Muscle layer of colon (tissue), 2 donors: ENCODE results near the gene PSEN2.

ENCODE experiments used
- H3K27ac ChIP-seq: one replicate; pipeline ENCODE4 v1.7.0; 2013; ENCODE audit warnings: low read depth, mild to moderate bottlenecking, low read length, moderate library complexity
- H3K27me3 ChIP-seq, 2 donors: one replicate each; pipeline ENCODE4 v1.7.0; 2013; ENCODE audit warnings: low read length in 2 of 2, mild to moderate bottlenecking in 2 of 2; ENCODE audit not compliant: insufficient read depth in 2 of 2, control insufficient read depth in 1 of 2
- H3K36me3 ChIP-seq: one replicate; pipeline ENCODE4 v1.7.0; 2013; ENCODE audit warnings: mild to moderate bottlenecking, low read length; ENCODE audit not compliant: insufficient read depth
- H3K4me1 ChIP-seq: one replicate; pipeline ENCODE4 v1.7.0; 2013; ENCODE audit warnings: mild to moderate bottlenecking, low read length; ENCODE audit not compliant: insufficient read depth
- H3K4me3 ChIP-seq, 2 donors: one replicate each; pipeline ENCODE4 v1.7.0; 2013; ENCODE audit warnings: low read length in 2 of 2, low read depth in 1 of 2, mild to moderate bottlenecking in 1 of 2, moderate library complexity in 1 of 2
- H3K9ac ChIP-seq: one replicate; pipeline ENCODE4 v1.7.0; 2013; ENCODE audit warnings: low read length
- H3K9me3 ChIP-seq: one replicate; pipeline ENCODE4 v1.7.0; 2013; ENCODE audit warnings: mild to moderate bottlenecking, low read length
- donor health status: abdominal sarcoma.
- donor health status: Adenocarcinoma of cecum.

Gene PSEN2

GRCh38 chr1:226945106-226945857 is 74.9 kb downstream of the PSEN2 start:
- no peaks in the 10 kb centered on the region for H3K27me3 ChIP-seq
- no peak overlapping the region for H3K9ac ChIP-seq
- H3K27ac ChIP-seq: no peak overlapping the region
- H3K4me3 ChIP-seq: no peak overlapping the region
- H3K9me3 ChIP-seq: no peaks in the 10 kb centered on the region
- H3K4me1 ChIP-seq: peaks cover 66% of the 10 kb centered on the region
- H3K36me3 ChIP-seq: no peaks in the 10 kb centered on the region
